Cardiac muscle cell (in vitro differentiated cells and primary cell): Measurements from ENCODE around the gene FSTL4. TPM values are rescaled to one million over a fixed set of nuclear protein-coding genes. Genes with fewer than 3 reads are reported as not detected.

Experiments used
- DNase-seq, 2 donors: peaks; one replicate each; pipeline versions ENCODE4 v3.0.0 to v3.0.0-alpha.2; 2010 to 2017; ENCODE audit warnings: low read depth in 1 of 2, low spot score in 1 of 2
- H3K27ac ChIP-seq: fragments of 200-600 bp; sonication (generic); 2 replicates; pipeline ENCODE4 v1.5.1; 2016
- H3K27me3 ChIP-seq: fragments of 200-600 bp; sonication (generic); 2 replicates; pipeline ENCODE4 v1.6.0; 2016; ENCODE audit warnings: control low read depth
- H3K36me3 ChIP-seq: fragments of 200-600 bp; sonication (generic); 2 replicates; pipeline ENCODE4 v1.5.1; 2016; ENCODE audit warnings: control low read depth
- H3K4me1 ChIP-seq: fragments of 200-600 bp; sonication (generic); 2 replicates; pipeline ENCODE4 v1.8.1; 2017; ENCODE audit warnings: low read depth, mild to moderate bottlenecking, mixed run types
- H3K4me3 ChIP-seq: fragments of 200-600 bp; sonication (generic); 2 replicates; pipeline ENCODE4 v1.5.1; 2016; ENCODE audit warnings: mild to moderate bottlenecking
- H3K9me3 ChIP-seq: fragments of 200-600 bp; sonication (generic); 2 replicates; pipeline ENCODE4 v1.5.1; 2017; ENCODE audit warnings: low read depth, mild to moderate bottlenecking, control low read depth
- polyA plus RNA-seq: library from polyadenylated mRNA; unstranded; fragments of >200 nt; fragmentation: Nextera tagmentation; extraction: Ambion mirVana; gene quantifications from 2 replicates; pipeline ENCODE4 v1.2.1, GENCODE V29; 2016
- total RNA-seq: library from RNA; depleted of rRNA; stranded (reverse); fragments of >200 nt; gene quantifications from 2 replicates; pipeline ENCODE4 v1.2.3, GENCODE V29; 2016
- TF ChIP-seq, protein P1 (sequence below): IDR thresholded peaks from 2 replicates; pipeline ENCODE4 v1.5.1; 2012; ENCODE audit warnings: low read depth, mild to moderate bottlenecking, low read length

The FSTL4 gene
- total and polyA plus RNA-seq, 2 experiments from 2014 or later: 0.06 TPM; not detected in 1

- TF ChIP-seq, protein P1, sequence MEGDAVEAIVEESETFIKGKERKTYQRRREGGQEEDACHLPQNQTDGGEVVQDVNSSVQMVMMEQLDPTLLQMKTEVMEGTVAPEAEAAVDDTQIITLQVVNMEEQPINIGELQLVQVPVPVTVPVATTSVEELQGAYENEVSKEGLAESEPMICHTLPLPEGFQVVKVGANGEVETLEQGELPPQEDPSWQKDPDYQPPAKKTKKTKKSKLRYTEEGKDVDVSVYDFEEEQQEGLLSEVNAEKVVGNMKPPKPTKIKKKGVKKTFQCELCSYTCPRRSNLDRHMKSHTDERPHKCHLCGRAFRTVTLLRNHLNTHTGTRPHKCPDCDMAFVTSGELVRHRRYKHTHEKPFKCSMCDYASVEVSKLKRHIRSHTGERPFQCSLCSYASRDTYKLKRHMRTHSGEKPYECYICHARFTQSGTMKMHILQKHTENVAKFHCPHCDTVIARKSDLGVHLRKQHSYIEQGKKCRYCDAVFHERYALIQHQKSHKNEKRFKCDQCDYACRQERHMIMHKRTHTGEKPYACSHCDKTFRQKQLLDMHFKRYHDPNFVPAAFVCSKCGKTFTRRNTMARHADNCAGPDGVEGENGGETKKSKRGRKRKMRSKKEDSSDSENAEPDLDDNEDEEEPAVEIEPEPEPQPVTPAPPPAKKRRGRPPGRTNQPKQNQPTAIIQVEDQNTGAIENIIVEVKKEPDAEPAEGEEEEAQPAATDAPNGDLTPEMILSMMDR: no peak
- Histone ChIP-seq H3K27ac (no peak overlapping the region), H3K27me3 (peaks cover 4% of the 10 kb centered on the region), H3K4me1 (no peaks in the 10 kb centered on the region), H3K36me3 (no peaks in the 10 kb centered on the region), H3K9me3 (no peaks in the 10 kb centered on the region), H3K4me3 (no peak overlapping the region)
- no peak for DNase-seq
These were observed 452.8 kb downstream of the FSTL4 start for GRCh38 chr5:133159543-133159942.

- no peak overlapping the region for H3K27ac ChIP-seq
- DNase-seq: no peak
- TF ChIP-seq, protein P1: no peak
- H3K27me3 ChIP-seq: no peaks in the 10 kb centered on the region
- H3K4me3 ChIP-seq: no peak overlapping the region
- H3K9me3 ChIP-seq: no peaks in the 10 kb centered on the region
- no peaks in the 10 kb centered on the region for H3K36me3 ChIP-seq
- no peaks in the 10 kb centered on the region for H3K4me1 ChIP-seq
These were observed 456.9 kb downstream of the FSTL4 start for GRCh38 chr5:133155326-133155969.

- H3K27ac ChIP-seq: no peak overlapping the region
- TF ChIP-seq, protein P1: no peak
- no peak for DNase-seq
These were observed 457.9 kb downstream of the FSTL4 start for GRCh38 chr5:133154274-133155075.

GRCh38 chr5:133150909-133151544 is 461.3 kb downstream of the FSTL4 start:
- H3K36me3 ChIP-seq: no peaks in the 10 kb centered on the region

More at GRCh38 chr5:133154274-133155075, 457.9 kb downstream of the FSTL4 start:
- no peak overlapping the region for H3K4me3 ChIP-seq
- H3K4me1 ChIP-seq: no peaks in the 10 kb centered on the region
- H3K27me3 ChIP-seq: no peaks in the 10 kb centered on the region
- no peaks in the 10 kb centered on the region for H3K9me3 ChIP-seq
- no peaks in the 10 kb centered on the region for H3K36me3 ChIP-seq

DNA sequence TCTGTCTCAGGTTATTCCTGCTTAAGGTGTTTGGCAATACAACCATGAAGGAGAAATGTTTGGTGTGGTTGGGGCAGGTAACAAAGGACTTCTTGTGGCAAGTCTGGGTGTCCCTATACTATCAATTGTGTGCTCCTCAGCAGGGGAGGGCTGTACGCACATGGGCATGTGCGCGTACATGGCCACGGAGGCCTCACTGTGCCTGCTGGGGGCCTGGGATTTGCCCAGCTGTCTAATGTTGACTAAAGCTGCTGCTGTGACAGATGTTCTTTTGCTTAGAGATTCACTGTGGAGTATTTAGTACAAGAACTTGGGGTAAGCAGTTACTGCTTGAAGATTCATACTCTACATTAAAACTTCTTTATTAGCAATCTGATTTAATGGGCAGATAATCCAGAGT is 463.0 kb downstream of the FSTL4 start:
- no peaks in the 10 kb centered on the region for H3K9me3 ChIP-seq
- H3K4me3 ChIP-seq: no peak overlapping the region
- H3K36me3 ChIP-seq: no peaks in the 10 kb centered on the region
- TF ChIP-seq, protein P1: no peak
- no peak for DNase-seq
- no peaks in the 10 kb centered on the region for H3K27me3 ChIP-seq
- no peak overlapping the region for H3K27ac ChIP-seq
- no peaks in the 10 kb centered on the region for H3K4me1 ChIP-seq

More at GRCh38 chr5:133150909-133151544, 461.3 kb downstream of the FSTL4 start:
- H3K4me1 ChIP-seq: no peaks in the 10 kb centered on the region
- no peaks in the 10 kb centered on the region for H3K27me3 ChIP-seq
- DNase-seq: no peak
- TF ChIP-seq, protein P1: no peak
- H3K4me3 ChIP-seq: no peak overlapping the region
- no peak overlapping the region for H3K27ac ChIP-seq
- no peaks in the 10 kb centered on the region for H3K9me3 ChIP-seq
